HG03354 (cell line): ENCODE results near the gene CUL1.

Source experiments
- ATAC-seq: cut with Tn5 transposase; IDR thresholded peaks from one replicate; pipeline ENCODE4 v1.9.1; 2021; ENCODE audit warnings: mild to moderate bottlenecking; ENCODE audit not compliant: unreplicated experiment, poor library complexity, severe bottlenecking

Gene CUL1

GRCh38 chr7:148698397-148699023 is at the start of gene CUL1:
Gene CUL1 (plus strand): TSS chr7:148698903. CDS start chr7:148730123, 31,220 bp downstream.
- peak; percentile 73 for ATAC-seq

GRCh38 chr7:148650232-148650858 is 48.4 kb upstream of the CUL1 start:
- ATAC-seq, result no peak

DNA sequence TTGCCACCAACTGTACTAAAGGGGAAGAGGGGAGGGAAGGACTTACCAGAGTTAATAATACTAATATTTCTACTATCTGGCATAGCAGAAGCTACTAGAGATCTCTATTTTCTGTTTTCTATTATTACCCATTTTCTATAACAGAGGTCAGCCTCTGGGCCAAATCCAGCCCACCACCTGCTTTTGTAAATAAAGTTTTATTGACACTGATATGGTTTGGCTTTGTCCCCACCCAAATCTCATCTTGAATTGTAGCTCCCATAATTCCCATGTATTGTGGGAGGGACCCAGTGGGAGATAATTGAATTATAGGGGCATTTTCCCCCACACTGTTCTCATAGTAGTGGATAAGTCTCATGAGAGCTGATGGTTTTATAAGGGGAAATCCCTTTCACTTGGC is 45.9 kb upstream of the CUL1 start:
- no peak for ATAC-seq

DNA sequence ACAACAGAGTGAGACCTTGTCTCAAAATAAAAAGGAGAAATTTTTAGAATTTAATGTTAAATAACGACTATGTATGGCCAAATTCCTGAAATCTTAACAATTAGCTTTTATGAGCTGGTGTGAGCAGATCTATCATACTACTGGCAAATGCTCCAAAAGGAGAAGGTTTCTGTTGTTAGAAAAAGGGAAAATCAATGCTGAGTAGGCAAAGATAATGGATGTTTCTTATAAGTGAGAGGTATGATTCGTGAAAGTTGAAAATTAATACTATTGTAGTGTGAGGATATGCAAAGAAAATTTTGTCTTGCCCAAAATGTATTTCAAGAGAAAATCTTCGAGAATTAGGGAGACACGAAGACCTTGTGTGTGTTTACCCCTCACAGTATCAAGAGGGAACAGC is 40.8 kb upstream of the CUL1 start:
- ATAC-seq, result no peak

- ATAC-seq, result no peak
Measured at GRCh38 chr7:148661471-148661870, 37.2 kb upstream of the CUL1 start.

DNA sequence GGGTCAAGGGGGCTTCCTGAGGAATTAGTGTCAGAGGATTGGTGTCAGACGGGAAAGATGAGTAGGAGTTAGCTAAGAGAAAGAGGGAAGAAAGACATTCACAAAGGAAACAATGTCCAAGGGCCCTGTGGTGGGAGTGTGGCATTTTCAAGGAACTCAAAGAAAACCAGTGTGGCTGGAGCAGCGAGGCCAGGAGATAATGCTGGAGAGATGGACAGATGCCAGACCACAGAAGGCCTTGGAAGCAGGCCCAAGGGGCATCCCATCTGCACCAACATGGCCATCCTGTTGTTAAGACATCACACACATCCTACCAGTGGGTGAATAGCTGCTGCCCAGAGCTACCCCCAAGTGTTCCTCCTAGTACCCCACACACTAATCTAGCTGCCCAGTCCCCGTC is 36.1 kb upstream of the CUL1 start:
- ATAC-seq, result no peak

GRCh38 chr7:148664324-148664723 is 34.4 kb upstream of the CUL1 start:
- ATAC-seq, result no peak

GRCh38 chr7:148665221-148665620 is 33.5 kb upstream of the CUL1 start:
- ATAC-seq, result no peak

- ATAC-seq, result no peak
Measured at GRCh38 chr7:148669927-148670326, 28.8 kb upstream of the CUL1 start.

DNA sequence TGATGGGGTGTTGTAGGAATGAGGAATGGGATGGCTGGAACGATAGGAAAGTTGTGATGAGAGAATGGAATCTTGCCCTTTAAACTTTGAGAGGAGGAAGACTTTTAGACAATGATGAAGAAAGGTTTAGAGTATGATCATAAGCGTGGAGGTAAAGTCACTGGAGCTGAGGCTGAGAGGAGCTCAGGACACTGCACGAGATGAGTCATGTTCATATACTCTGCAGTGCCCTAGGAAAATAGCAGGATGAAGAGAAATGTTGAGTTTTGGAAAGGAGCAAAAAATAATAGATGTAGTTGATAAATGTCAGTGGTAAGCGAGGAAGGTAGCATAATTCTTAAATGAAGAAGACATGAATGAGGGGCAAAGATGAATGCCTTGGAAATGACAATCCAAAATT is 28.3 kb upstream of the CUL1 start:
- ATAC-seq, result no peak

DNA sequence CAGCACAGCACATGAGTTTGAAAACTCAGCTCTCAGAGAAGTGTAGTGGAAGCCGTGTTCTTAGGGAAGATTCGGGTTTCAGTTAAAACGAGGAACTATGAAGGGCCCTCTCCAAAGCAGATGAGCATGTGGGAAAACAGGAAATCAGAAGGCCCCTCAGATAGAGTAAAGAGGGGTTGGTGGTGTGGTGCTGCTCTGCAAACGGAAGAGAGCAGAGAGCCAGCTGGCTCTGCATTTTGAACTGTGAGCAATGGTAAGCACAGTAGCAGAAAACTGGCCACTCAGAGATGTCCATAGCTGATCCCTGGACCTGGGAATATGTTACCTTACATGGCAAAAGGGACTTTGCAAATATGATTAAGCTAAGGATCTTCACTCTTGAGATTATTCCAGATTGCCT is 27.9 kb upstream of the CUL1 start:
- ATAC-seq, result no peak

GRCh38 chr7:148672041-148672440 is 26.7 kb upstream of the CUL1 start:
- ATAC-seq, result no peak

DNA sequence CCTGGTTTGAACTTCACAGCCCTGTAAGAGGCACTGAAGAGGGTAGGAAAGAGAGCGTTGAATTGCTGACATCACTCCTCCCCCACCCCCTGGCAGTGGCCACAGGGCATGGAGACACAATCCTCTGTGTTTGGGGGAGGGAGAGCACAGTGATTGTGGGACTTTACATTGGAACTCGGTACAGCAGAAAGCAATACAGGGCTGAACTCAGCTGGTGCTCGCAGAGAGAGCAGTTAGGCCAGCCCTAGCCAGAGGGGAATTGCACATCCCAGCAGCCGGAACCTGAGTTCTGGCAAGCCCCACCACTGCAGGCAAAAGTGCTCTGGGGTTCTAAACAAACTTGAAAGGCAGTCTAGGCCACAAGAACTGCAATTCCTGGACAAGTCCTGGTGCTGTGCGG is 24.0 kb upstream of the CUL1 start:
- ATAC-seq, result no peak

- no peak for ATAC-seq
Measured at GRCh38 chr7:148676291-148676690, 22.4 kb upstream of the CUL1 start.

DNA sequence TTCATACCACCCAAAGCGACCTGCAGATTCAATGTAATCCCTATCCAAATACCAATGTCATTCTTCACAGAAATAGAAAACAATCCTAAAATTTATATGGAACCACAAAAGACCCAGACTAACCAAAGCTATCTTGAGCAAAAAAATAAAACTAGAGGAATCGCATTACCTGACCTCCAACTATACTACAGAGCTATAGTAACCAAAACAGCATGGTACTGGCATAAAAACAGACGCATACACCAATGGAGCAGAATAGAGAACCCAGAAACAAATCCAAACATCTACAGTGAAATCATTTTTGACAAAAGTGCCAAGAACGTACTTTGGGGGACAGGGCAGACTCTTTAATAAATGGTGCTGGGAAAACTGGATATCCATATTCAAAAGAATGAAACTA is 16.9 kb upstream of the CUL1 start:
- ATAC-seq, result no peak

DNA sequence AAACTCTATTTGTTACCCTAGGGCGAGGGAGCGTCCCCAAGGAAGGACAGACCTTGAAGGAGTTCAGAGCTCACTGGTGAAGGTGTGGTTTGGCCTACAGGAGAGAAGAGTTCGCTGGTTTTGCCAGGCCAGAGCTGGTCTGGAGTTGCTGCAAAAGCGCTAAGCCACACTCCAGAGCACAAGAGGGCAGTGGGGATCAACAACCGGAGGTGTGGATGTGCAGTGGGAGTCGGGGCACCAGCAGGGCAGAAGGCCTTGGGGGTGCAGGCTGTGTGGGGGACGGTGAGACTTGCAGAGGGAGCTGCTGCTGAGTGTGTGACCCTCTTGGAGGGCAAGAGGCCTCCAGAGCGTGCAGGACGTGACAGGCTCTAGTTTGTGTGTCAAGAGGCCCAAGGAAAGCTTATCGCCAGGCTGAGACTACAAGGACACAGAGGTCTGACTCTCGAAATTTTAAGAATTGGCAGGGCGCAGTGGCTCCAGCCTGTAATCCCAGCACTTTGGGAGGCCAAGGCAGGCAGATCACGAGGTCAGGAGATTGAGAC is 14.3 kb upstream of the CUL1 start:
- ATAC-seq, result no peak

DNA sequence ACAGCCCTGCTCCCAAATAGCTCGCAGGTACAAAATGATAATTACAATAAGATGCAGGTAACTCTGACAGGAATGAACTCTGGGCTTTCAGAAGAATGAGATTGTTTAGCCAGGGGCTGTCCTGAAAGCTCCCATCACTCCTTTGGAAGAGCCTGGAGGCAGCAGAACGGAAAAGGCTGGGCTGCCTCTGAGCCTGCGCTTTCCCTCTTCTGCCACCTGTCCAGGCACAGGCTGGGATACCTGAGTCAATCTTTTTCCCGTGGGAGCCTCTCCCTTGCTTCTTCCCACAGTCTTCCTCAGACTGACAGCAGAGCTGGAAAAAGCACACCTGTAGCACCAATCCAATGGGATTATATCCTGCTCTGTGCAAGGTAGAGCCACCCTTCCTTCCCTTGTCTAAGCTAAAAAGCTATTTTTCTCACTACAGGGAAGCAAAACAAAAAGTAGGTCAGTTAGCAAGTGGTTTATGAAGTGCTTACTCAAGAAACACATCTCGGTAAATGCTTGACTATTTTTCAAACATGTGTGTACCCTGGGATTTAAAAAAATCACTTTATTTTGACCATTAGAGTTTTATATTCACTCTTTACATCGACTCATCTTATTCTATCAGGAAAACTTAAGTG is 12.3 kb upstream of the CUL1 start:
- no peak for ATAC-seq

DNA sequence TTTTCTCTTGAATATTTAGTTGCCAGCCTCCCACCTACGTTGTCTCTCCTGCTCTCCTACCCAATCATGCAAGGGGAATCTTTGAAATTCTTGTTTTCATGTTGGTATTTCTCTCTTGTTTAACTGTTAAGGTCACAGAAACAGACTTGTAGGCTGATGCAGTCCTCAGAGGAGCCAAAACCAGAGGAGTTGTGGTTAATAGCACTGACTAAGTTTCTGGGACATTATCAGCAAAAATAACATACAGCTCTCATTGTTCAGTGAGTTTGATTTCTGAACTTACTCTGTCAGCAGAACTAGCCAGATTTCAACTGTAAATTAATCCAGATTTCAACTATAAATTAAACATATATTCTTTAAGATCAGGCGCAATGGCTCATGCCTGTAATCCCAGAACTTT is 11.1 kb upstream of the CUL1 start:
- no peak for ATAC-seq

GRCh38 chr7:148688526-148688925 is 10.2 kb upstream of the CUL1 start:
- no peak for ATAC-seq

- no peak for ATAC-seq
Measured at GRCh38 chr7:148693651-148694050, 5.1 kb upstream of the CUL1 start.

DNA sequence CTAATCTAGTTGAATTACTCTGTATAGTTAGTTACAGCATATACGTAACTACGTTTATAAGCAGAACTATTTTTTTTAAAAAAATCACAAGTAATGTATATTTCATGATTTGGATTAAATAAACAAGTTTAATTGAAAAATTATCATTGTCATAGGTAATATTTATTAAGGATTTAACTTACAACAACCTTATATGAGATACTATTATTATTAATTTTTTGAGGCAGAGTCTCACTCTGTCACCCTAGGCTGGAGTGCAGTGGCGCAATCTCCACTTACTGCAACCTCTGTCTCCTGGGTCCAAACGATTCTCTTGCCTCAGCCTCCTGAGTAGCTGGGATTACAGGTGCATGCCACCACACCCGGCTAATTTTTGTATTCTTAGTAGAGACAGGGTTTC is 4.1 kb upstream of the CUL1 start:
- ATAC-seq, result no peak
